Testis (tissue), 2 donors: ENCODE data around the gene CCNC.

Experiments
- POLR2A ChIP-seq: fragments of 450-650 bp; IDR thresholded peaks from one replicate; pipeline ENCODE4 v1.6.1; 2017; ENCODE audit warnings: antibody characterized with exemption, mild to moderate bottlenecking, moderate library complexity
- TF ChIP-seq, protein P1 (sequence below), 3 experiments: fragments of 450-650 bp in 2 of 3; fragments of 200-600 bp in 1 of 3; sonication (generic) in 1 of 3; IDR thresholded peaks; one replicate each; pipeline ENCODE4 v1.5.1; 2016 to 2019; ENCODE audit warnings: antibody characterized with exemption in 3 of 3, mild to moderate bottlenecking in 2 of 3, moderate library complexity in 1 of 3

DNA sequence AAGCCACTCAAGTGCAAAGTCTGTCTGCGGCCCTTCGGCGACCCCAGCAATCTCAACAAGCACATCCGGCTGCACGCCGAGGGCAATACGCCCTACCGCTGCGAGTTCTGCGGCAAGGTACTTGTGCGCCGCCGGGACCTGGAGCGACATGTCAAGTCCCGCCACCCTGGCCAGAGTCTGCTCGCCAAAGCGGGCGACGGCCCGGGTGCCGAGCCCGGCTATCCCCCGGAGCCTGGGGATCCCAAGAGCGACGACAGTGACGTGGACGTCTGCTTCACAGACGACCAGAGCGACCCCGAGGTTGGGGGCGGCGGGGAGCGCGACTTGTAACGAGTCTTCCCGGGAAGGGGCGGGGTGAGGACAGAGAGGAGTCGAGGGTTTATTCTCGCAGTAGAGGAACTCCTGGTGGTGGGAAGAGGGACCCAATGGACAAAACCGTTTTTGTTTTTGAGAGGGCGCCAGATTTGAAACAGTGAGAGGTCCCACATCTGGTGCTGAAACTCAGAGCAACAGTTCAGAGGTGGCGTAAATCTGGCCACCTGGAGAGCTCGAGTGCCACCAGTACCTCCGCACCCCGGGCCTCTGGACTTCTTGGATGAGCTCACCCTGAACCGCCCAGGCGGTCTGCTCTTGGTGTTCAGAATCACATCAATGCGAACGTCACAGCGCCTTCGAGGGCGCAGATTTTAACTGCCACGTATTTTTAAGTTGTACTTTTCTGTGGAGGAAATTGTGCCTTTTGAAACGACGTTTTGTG is 46.1 kb upstream of the CCNC start:
- TF ChIP-seq, protein P1, sequence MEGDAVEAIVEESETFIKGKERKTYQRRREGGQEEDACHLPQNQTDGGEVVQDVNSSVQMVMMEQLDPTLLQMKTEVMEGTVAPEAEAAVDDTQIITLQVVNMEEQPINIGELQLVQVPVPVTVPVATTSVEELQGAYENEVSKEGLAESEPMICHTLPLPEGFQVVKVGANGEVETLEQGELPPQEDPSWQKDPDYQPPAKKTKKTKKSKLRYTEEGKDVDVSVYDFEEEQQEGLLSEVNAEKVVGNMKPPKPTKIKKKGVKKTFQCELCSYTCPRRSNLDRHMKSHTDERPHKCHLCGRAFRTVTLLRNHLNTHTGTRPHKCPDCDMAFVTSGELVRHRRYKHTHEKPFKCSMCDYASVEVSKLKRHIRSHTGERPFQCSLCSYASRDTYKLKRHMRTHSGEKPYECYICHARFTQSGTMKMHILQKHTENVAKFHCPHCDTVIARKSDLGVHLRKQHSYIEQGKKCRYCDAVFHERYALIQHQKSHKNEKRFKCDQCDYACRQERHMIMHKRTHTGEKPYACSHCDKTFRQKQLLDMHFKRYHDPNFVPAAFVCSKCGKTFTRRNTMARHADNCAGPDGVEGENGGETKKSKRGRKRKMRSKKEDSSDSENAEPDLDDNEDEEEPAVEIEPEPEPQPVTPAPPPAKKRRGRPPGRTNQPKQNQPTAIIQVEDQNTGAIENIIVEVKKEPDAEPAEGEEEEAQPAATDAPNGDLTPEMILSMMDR (IDR thresholded peaks at IDR 0.05): no peak
- TF ChIP-seq POLR2A: no peak
